Right renal cortex interstitium (tissue), 3 donors: ENCODE measurements around the gene COL6A1. TPM values are rescaled to one million over a fixed set of nuclear protein-coding genes. Genes with fewer than 3 reads are reported as not detected.
A peak's percentile ranks its signal among the peaks of the same experiment; 100 is the strongest.
"Not testable (repeated sequence)": the region's sequence is repeated elsewhere in the genome, so short reads cannot be mapped to it uniquely, and the experiment has no call there.

Experiments used
- DNase-seq, 3 donors: peaks; one replicate each; pipeline ENCODE4 v3.0.0-alpha.2; 2013; ENCODE audit warnings: low read depth in 3 of 3, low spot score in 2 of 3
- polyA plus RNA-seq, 3 donors: library from polyadenylated mRNA; unstranded; fragments of 120-200 nt; gene quantifications; one replicate each; pipeline ENCODE4 v1.2.1, GENCODE V29; 2013; ENCODE audit not compliant: insufficient read length in 3 of 3

The COL6A1 gene
- polyA plus RNA-seq, 3 donors = 201 to 207 (median 205) TPM

DNA sequence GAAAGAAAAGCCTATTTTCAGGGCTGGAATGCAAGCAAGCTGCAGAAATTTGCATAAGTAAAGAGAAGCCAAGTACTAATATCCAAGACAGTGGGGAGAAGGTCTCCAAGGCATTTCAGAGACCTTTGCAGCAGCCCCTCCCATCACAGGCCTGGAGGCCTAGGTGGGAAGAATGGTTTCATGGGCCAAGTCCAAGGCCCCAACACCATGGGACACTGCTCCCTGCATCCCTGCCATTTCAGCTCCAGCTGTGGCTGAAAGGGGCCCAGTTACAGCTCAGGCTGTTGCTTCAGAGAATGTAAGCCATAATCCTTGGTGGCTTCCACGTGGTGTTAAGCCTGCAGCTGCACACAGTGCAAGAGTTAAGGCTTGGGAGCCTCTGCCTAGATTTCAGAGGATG is 16.9 kb upstream of the COL6A1 start:
- DNase-seq = no peak

DNA sequence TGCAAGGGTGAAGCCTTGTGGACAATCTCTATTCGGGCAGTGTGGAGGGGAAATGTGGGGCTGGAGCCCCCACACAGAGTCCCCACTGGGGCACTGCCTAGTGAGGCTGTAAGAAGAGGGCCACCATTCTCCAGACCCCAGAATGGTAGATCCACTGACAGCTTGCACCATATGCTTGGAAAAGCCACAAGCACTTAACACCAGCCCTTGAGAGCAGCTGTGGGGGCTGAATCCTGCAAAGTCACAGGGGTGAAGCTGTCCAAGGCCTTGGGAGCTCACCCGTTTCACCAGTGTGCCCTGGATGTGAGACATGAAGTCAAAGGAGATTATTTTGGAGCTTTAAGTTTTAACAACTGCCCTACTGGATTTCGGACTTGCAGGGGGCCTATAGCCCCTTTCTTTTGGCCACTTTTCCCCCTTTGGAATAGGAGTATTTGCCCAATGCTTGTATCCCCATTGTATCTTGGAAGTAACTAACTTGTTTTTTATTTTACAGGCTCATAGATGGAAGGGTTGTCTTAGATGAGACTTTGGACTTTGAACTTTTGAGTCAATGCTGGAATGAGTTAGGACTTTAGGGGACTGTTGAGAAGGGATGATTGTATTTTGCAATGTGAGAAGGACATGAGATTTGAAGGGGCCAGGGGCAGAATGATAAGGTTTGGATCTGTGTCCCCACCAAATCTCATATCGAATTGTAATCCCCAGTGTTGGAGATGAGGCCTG is 16.3 kb upstream of the COL6A1 start:
- no peak for DNase-seq

DNA sequence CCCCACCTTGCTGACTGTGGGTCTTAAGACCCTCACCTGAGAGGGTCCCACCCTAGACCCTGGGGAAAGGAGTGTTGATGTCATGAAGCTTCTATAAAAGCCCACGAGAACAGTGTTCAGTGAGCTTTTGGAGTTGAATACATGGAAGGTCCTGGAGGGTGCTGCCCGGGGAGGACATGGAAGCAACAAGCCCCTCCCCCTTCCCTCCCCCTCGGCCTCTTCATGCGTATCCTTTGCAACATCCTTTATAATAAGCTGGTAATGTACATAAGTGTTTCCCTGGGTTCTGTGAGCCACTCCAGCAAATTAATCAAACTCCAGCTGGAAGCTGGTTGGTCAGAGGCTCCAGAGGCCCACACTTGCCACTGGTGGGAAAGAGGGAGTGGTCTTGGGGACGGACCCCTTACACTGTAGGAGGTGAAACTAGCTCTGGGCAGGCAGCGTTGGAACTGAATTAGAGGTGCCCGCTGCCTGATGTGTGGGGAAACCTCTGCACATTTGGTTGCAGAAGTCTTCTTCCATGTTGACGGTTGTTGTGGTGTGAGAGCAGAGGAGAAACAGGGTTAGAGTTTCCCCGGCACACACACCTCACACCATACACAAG is 14.7 kb upstream of the COL6A1 start:
- no peak for DNase-seq

DNA sequence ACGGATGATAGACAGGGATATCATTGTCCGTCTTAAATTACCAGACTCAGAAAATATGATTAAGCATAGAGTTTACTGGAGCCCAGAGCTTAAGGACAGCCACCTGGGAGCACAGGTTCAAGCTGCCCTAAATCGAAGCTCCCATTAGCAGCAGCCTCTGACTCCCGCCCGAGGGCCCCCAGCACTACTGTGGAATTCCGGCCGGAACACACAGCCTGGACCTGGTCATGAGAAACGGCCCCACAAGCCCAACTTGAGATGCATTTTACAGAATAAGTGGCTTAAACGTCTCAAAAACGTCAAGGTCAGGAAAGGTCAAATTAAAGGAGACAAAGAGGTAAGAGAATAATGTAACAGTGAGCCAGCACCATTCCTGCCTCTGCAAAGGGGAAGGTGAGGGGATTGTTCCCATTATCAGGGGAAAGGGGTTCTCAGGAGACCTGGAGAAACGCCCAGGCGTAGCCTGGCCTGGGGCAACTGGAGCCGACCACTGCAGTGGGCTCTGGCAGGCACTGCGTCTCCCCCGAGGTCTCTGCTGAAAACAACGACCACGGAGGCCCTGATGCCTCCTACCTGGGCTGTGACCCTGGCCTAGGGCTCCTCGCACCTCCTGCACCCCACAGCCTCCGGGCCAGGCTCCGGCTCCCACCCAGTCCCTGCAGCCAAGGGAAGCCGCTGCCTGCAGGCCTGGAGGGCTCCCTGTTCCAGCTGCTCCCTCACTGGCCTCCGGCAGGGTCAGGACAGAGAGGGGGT is 11.5 kb upstream of the COL6A1 start:
- DNase-seq = no peak

DNA sequence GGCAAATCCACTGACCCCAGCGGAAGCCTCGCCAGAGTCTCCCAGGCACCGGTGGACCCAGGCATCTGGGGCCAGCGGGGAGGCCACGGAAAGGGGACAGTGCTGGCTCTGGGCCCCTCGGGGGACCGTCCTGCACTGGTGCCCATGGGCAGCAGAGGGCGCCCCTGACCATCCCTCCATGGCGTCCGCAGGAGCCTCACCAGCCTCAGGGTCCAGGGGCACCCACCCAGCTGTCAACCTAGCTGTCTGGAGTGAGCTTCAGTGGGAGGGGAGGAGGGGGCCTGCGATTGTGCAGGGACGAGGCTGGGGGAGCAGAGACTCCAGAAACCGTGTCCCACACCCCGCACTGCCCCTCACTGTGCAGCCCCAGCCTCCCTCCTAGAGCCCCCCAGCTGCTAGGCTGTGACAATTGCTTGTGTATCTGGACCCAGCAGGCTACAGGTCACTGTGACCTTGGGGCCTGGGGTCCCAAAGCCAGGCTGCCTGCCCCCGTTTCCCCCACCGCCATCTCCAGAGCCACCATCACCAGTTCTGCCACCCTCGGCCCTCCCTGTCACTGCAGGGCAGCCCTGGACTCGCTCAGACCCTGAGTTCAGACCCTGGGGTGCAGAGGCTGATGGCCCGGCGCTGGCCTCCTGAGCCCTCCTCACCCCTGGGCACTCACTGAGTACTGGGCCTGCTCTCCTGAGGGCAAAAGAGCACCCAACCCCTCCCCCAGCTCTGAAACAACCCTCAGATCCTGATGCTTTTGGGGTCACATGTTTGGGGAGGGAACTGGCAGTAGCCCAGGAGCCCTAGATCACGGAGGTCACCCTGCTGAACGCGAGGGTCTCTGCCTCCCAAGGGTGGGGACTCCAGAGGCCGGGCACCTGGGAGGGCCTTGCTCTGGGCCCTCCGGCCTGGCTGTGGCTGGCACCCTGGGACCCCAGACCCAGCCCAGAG is 10.6 kb upstream of the COL6A1 start:
- DNase-seq = no peak

DNA sequence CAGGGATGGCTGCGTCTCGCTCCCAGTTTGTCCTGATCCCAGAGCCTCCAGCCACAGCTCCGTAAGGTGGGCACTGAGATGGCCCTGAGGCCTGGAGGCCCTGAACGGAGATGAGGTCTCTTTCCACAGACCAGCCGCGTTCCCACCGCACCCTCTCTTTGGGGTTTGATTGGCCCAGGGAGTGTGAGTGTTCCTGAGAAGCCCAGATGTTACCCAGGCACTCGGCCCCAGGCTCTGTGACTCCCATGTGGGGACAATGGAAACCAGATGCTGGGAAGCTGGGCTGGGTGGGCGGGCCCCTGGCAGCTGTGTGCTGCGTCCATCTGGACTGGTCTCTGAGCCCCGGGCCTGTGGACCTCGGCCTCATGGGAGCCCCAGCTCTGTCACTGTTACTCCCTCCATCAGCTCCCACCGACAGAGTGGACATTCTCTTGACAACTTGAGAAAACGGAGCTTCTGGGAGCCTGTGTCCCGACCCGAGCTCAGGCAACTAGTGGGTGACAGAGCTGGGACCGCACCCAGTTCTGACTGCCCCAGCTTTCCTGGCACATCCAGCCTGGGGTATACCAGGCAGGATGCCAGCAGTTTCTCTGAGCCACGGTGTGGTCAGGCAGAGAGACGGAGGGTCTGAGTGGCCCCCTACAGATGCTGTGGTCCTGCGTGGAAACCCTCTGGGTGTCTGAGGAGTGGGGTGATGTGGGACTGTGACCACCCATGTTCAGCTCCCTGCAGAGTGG is 9.8 kb upstream of the COL6A1 start:
- DNase-seq = no peak

DNA sequence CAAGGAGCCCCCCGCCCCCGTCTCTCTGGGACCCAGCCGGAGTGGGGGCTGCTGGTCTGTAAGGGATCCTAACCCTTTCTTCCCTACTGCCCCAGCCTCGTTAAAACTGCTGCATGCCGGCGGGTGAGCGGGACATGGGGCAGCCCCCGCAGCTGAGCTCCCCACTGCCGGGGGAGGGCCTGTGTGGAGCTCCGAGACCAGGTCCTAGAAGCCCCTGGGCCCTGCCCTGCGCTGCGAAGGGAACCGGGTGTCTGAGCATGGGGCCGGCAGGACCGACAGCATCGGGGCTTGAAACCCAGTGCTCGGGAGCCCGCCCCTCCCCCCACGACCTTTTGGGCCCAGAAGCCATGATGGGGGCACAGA is 9.2 kb upstream of the COL6A1 start:
- DNase-seq = no peak

DNA sequence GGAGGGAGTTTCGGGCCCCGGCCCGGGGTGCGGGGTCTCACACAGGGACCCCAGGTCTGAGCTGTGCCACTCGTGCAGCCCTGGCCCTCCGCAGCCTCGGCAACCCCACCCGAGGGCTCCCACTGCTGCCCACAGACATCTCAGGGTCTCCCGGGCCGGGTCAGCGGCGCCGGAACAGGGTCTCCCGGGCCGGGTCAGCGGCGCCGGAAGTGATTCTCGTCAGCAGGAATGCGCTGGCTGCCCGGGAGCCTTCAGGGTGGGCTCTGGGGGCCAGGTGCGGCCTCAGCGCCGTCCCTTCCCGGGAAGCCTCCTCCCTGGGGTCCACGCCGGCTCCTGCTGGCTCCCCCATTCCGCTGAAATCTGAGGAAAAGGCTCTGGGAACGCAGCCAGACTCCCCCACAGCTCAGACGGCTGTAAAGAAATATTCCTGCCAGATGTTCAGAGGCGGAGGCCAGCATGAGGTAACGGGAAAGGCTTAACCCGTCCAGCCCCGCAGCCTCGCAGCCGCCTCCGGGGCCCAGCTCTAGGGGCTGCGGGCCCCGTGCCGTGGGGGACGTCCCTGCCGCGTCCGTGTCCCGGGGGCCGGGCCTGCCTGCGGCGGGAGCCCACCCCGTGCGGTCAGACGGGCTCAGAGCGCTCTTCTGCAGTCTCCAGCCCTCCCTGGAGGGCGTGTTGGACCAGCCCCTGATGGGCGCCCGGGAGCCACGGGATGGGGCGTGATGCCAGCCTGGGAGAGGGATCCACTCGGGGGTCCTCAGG is 8.7 kb upstream of the COL6A1 start:
- peak in 2 of 3 donors; percentile 87 to 88 for DNase-seq

DNA sequence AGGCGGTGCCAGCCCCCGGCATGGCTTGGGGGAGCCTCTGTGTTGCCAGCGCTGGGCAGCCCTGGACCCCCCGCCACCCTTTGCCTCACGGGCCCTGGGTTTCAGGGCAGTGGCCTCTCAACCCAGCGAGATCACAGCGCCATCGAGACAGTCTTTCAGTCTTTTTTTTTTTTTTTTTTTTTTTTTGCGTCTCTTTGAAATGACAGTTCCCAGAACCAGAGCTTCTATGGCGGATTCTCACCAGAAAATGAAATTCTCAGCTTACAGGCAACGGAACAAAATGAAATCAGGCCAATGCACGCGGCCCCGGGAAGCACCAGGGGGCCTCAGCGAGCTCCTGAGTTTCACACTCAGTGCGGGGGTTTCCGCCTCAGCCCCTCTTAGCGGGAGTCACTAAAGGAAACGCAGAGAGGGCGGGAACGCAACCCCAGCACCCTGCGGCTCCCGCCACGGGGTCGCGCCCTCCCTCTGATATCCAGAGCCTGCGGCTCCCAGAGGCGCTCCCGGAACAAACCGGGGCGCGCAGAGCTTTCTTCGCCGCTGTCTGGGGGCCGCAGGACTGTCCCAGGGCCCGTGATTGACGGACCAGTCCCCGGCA is 8.0 kb upstream of the COL6A1 start:
- DNase-seq = peak in 1 of 3 donors; percentile 82

DNA sequence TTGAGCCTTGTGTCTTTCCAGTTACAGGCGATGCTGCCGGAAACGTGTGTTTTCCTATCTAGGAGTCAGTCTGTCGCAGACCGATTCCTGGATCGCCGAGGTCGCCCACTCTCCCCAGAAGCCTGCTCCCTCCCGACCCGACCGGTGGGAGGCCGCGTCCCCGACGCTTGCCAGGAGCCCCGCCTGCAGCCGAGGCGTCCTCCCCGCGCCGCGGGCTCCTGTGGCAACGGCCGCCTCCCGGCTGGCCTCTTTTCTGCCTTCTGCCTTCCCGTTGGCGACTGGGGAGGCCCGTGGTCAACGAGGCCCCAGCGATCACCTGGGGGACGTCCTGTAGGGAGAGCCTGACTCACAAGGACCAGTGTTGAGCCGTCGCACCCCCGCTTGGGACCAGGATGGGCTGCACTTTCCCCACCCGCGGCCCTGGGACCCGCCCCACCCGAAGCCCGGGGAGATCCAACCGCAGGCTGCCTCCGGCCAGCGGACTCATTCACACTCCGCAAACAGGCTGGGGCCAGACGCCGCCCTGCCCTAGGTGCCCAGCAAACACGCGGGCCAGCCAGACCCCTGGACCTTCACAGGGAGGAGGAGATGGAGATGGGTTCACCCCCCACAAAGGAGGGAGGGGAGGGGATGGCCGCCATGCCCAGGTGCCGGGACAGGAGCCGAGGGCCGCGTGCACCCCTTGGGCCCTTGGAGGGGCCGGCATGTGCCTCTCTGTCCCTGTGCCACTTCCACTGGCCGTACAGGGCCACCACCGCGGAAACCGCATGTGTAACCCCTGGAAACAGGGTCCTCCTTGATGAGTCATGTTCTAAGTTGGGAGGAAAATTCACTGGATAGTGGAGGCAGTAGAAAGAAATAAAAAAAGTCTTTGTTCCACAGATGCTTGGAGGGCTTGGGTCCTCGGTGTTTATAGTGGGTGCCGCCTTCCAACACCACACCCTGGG is 7.2 kb upstream of the COL6A1 start:
- DNase-seq = no peak

DNA sequence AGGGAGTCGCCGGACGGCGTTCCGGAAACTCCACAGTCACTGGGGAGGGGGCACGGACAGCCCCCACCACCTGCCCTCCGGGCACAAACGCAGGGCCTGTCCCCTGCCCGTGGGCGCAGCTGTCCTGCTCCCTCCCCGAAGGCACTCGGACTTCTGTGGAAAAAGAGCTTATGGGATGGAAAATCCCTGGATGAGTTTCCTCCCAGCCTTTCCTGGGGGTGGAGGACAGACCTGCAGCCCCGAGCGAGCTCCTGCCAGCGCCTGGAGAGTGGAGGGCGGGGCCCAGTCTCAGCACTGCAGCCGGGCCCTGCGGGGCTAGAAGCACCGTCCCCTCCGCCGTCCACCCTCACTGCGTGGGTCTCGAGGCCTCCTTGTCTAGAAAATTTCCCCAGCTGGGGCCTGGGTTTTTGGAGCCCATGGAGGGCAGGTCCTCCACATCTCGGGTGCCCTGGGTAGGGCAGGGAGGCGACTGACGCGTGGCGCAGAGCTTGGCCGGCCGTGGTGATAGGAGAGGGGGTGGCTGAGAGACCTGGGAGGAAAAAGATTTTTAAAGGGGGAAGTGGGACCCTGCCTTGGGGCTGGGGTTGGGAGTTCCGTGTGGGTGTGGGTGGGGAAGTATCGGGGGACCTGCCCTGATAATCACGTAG is 6.4 kb upstream of the COL6A1 start:
- no peak for DNase-seq

DNA sequence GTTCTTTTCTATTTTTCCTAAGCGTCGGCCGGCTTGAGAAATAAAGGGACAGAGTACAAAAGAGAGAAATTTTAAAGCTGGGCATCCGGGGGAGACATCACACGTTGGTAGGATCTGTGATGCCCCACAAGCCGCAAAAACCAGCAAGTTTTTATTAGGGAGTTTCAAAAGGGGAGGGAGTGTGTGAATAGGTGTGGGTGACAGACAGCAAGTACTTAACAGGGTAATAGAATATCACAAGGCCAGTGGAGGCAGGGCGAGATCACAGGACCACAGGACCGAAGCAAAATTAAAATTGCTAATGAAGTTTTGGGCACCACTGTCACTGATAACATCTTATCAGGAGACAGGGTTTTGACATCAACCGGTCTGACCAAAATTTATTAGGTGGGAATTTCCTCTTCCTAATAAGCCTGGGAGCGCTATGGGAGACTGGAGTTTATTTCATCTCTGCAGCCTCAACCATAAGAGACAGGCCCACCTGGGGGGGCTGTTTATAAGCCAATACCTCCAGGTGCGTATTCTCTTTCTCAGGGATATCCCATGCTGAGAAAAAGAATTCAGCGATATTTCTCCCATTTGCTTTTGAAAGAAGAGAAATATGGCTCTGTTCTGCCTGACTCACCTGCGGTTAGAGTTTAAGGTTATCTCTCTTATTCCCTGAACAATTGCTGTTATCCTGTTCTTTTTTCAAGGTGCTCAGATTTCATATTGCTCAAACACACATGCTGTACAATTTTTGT is 5.7 kb upstream of the COL6A1 start:
- DNase-seq = not testable (repeated sequence)

DNA sequence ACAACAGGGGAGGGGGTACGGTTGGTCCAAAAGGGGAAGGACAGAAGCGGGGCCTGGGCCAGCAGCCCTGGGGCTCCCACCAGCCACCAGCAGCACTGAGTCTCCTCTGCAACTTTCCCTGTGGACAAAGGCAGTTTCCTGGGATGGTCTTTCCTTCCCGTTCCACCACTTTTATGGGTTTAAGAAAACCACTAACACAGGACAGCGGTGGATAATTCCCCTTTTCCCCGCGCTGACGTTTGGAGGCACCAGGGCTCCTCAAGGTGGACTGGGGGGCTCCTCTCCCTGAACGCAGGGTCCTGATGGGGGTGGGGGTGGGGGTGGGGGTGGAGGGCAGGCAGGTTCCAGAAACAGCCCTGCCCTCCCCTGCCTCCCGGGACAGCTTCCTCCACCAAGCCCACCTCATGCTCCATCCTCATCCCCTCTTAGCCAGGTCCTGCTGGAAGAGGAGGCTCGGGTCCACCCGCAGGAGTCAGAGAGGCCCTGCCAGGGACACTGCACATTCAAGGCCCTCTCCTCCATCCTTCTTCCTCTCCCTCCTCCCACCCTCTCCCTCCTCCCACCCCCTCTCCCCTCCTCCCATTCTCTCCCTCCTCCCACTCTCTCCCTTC is 4.8 kb upstream of the COL6A1 start:
- DNase-seq = no peak

DNA sequence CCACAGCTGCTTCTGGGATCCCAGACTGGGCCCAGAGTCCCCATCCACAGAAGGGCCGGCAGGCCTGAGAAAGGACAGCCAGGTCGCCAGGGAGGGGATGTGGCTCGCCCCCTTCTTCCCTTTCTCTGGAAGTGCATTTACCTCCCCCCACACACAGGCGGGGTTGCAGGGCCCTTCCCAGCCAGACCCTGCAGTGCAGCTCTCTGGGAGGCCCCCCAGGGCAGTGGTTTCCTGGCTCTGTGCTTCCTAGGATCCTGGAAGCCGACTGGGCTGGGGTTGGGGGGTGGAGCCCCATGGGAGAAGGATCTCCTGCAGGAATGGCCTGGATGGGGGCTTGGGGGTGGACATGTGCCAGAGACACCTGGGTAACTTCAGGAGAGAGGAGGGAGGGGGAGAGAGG is 4.2 kb upstream of the COL6A1 start:
- DNase-seq = no peak

DNA sequence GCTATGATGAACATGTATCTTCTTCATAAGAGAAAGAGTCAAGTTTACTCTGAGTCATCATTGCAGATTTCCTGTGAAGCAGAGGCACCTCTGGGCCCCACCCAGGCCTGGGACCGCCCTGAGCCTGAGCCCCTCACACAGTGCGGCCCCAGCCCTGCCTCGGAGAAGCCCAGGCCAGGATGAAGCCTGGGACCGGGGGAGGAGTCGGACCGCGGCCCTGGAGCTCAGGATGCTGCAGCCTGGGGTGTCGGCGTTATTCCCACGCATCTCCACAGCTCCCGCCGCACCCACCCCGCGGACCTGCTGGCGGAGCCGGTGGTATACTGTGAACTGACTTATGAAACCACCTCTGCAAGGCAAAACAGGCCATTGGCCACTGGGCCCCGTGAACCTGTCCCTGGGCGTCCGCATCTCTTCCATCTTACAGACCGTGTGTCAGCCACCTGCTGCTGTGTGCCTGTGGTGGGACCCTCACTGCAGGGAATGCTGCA is 2.4 kb upstream of the COL6A1 start:
- DNase-seq = no peak

DNA sequence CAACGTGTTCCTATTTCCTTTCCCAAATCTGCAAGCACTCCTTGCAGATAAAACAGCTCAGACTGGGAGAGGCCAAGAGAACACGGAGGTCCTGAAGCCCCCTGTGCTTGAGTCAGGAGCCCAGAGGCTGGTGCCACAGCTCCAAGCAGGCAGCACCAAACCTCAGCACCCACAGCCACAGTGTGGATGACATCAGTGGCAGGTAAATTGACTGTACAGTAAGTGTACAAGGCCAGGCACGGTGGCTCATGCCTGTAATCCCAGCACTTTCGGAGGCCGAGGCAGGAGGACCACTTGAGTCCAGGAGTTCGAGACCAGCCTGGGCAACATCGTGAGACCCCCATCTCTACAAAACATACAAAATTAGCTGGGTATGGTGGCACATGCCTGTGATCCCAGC is 1.9 kb upstream of the COL6A1 start:
- no peak for DNase-seq
